ENCODE measurements around the gene TNFRSF12A. TPM values are rescaled to one million over a fixed set of nuclear protein-coding genes. Genes with fewer than 3 reads are reported as not detected.

Gene TNFRSF12A
- total and polyA plus RNA-seq, 9 donors, result 3.7 to 52.5 (median 8.5) TPM

DNA sequence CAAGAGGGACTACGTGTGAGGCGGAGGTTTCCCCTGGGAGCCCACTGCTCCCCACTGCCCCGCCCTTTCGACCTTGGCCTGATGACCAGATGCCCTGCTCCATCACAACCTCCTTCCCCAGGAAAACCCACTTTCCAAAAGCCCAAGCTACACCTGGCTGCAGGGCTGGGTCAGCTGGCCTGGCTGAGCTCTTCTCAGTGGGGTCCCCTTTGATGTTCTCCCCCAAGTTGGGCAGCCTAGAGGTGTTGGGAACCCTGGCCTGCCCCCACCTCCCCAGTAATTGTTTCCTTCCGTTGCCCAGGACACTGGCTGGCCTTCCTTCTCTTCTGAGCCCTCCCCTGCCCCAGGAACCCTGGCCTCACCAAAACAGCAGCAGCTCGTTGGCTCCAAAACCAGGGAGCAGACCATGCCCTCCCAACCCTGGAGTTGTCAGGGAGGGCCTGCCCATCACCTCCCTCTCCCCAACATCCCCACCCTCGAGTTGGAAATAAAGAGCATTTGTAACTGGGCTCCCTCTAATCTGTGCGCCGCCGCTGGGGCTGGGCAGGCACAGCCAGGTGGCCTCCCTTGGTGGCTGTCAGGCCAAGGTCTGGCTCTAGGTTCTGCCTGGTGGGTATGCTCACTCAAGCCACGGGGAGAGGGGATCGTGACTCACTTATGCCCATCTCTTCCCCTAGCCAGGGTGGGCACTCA, 6.0 kb upstream of the TNFRSF12A start:
- no peaks in the 10 kb centered on the region for H3K27me3 ChIP-seq
- TF ChIP-seq, protein P1, sequence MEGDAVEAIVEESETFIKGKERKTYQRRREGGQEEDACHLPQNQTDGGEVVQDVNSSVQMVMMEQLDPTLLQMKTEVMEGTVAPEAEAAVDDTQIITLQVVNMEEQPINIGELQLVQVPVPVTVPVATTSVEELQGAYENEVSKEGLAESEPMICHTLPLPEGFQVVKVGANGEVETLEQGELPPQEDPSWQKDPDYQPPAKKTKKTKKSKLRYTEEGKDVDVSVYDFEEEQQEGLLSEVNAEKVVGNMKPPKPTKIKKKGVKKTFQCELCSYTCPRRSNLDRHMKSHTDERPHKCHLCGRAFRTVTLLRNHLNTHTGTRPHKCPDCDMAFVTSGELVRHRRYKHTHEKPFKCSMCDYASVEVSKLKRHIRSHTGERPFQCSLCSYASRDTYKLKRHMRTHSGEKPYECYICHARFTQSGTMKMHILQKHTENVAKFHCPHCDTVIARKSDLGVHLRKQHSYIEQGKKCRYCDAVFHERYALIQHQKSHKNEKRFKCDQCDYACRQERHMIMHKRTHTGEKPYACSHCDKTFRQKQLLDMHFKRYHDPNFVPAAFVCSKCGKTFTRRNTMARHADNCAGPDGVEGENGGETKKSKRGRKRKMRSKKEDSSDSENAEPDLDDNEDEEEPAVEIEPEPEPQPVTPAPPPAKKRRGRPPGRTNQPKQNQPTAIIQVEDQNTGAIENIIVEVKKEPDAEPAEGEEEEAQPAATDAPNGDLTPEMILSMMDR (IDR thresholded peaks at IDR 0.05), result no peak
- no peak for TF ChIP-seq POLR2A (IDR thresholded peaks at IDR 0.05)
- TF ChIP-seq EP300 (IDR thresholded peaks at IDR 0.05), result no peak
- 44 to 55% (median 48%) methylated on average over 9 to 12 of the region's 12 CpGs for WGBS, 3 donors
- H3K4me1 ChIP-seq (ENCODE audit: insufficient read depth), result no peaks in the 10 kb centered on the region
- no peaks in the 10 kb centered on the region for H3K9me3 ChIP-seq
- H3K4me3 ChIP-seq, result no peak overlapping the region
- no peak overlapping the region for H3K27ac ChIP-seq
- H3K36me3 ChIP-seq, result no peaks in the 10 kb centered on the region
- no peak for DNase-seq
- intact Hi-C loops (cut with DNase I), result no loop called here

GRCh38 chr16:3014971-3015370, 5.2 kb upstream of the TNFRSF12A start:
- Histone ChIP-seq H3K9me3 (no peaks in the 10 kb centered on the region), H3K36me3 (no peaks in the 10 kb centered on the region), H3K4me3 (no peak overlapping the region), H3K27me3 (no peaks in the 10 kb centered on the region), H3K27ac (no peak overlapping the region), H3K4me1 (ENCODE audit: insufficient read depth) (peaks cover 1% of the 10 kb centered on the region)
- 86 to 89% (median 86%) methylated on average over 6 of the region's 6 CpGs for WGBS, 3 donors
- no peak for TF ChIP-seq EP300 (IDR thresholded peaks at IDR 0.05)
- TF ChIP-seq POLR2A (IDR thresholded peaks at IDR 0.05), result no peak
- TF ChIP-seq, protein P1 (IDR thresholded peaks at IDR 0.05), result no peak
- intact Hi-C loops (cut with DNase I), result no loop called here
- no peak for DNase-seq

GRCh38 chr16:3015865-3016521, 4.2 kb upstream of the TNFRSF12A start:
- TF ChIP-seq, protein P1 (IDR thresholded peaks at IDR 0.05), result no peak
- TF ChIP-seq EP300 (IDR thresholded peaks at IDR 0.05) (no peak), POLR2A (IDR thresholded peaks at IDR 0.05) (no peak)
- Histone ChIP-seq H3K4me3 (no peak overlapping the region), H3K36me3 (no peaks in the 10 kb centered on the region), H3K4me1 (ENCODE audit: insufficient read depth) (peaks cover 2% of the 10 kb centered on the region), H3K27ac (no peak overlapping the region), H3K9me3 (no peaks in the 10 kb centered on the region), H3K27me3 (no peaks in the 10 kb centered on the region)
- DNase-seq, result no peak
- 75 to 80% (median 76%) methylated on average over 13 of the region's 13 CpGs for WGBS, 3 donors
- intact Hi-C loops (cut with DNase I), result no loop called here

DNA sequence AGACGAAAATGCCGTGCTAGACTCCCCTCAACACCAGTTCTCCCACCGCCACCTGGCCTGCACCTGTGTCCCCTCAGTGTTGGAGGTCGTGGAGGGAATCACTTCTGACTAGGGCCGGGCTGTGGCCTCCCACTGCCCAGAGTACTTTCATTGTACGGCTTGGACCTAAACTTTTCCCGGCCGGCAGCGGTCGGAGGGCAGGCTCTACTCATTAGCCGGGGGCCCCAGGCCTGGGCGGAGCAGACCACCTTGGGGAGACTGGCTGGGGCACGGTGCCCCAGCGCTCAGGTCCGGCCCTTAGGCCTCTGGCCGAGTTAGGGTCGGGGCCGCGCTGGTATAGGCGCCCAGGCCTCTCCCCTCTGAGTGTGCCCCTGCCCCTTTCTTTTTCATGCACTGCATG, 2.8 kb upstream of the TNFRSF12A start:
- 40 to 49% (median 41%) methylated on average over 17 to 20 of the region's 20 CpGs for WGBS, 3 donors
- no peak for DNase-seq

More for the DNA sequence above, 2.8 kb upstream of the TNFRSF12A start:
- H3K27ac ChIP-seq, result no peak overlapping the region
- H3K4me1 ChIP-seq (ENCODE audit: insufficient read depth), result peaks cover 13% of the 10 kb centered on the region
- no peak overlapping the region for H3K4me3 ChIP-seq
- intact Hi-C loops (cut with DNase I), result no loop called here
- no peaks in the 10 kb centered on the region for H3K9me3 ChIP-seq
- TF ChIP-seq EP300 (IDR thresholded peaks at IDR 0.05) (no peak), POLR2A (IDR thresholded peaks at IDR 0.05) (no peak)
- TF ChIP-seq, protein P1 (IDR thresholded peaks at IDR 0.05), result no peak
- H3K36me3 ChIP-seq, result no peaks in the 10 kb centered on the region
- H3K27me3 ChIP-seq, result no peaks in the 10 kb centered on the region
